Panc1 (cell line): Measurements from ENCODE around the gene HS1BP3.

ENCODE experiments used
- CTCF ChIP-seq: fragments of 450-650 bp; IDR thresholded peaks from 2 replicates; pipeline ENCODE4 v1.5.1; 2017; ENCODE audit warnings: mild to moderate bottlenecking
- POLR2AphosphoS5 ChIP-seq: IDR thresholded peaks from 2 replicates; pipeline ENCODE4 v1.6.1; 2012; ENCODE audit warnings: mild to moderate bottlenecking, low read depth, low read length, moderate library complexity
- REST ChIP-seq, 2 experiments: IDR thresholded peaks; 2 replicates each; pipeline ENCODE4 v1.6.1; 2011 to 2012; ENCODE audit warnings: low read depth in 2 of 2, control low read depth in 1 of 2, low read length in 1 of 2, mild to moderate bottlenecking in 1 of 2, moderate library complexity in 1 of 2; ENCODE audit not compliant: insufficient read depth in 1 of 2
- SIN3A ChIP-seq: IDR thresholded peaks from 2 replicates; pipeline ENCODE4 v1.6.1; 2012; ENCODE audit warnings: low read depth, mild to moderate bottlenecking, low read length, moderate library complexity, borderline replicate concordance; ENCODE audit not compliant: insufficient read depth
- TCF7L2 ChIP-seq: IDR thresholded peaks from 2 replicates; pipeline ENCODE4 v1.6.1; 2011; ENCODE audit warnings: mild to moderate bottlenecking, low read depth, low read length, inconsistent platforms

- no peak for TF ChIP-seq CTCF
- no peak for TF ChIP-seq REST (IDR thresholded peaks at IDR 0.05; ENCODE audit: insufficient read depth in 1 of 2, low read depth in 2 of 2, low read length in 1 of 2)
- no peak for TF ChIP-seq TCF7L2
- no peak for TF ChIP-seq SIN3A
- TF ChIP-seq POLR2AphosphoS5 = no peak
Observed at GRCh38 chr2:20574423-20574911, 76.4 kb downstream of the HS1BP3 start.
